Heart left ventricle (tissue), 16 donors: ENCODE measurements around the gene ABCC1. TPM values are rescaled to one million over a fixed set of nuclear protein-coding genes. Genes with fewer than 3 reads are reported as not detected.

ENCODE experiments used
- ATAC-seq, 4 donors: fragments of 200-7000 bp; cut with Tn5 transposase; one replicate each; pipeline ENCODE4 v1.9.1; 2020 to 2022; ENCODE audit warnings: moderate library complexity in 4 of 4, mild to moderate bottlenecking in 3 of 4, moderate number of reproducible peaks in 1 of 4
- DNase-seq, 5 donors: peaks; one replicate each; pipeline ENCODE4 v3.0.0-alpha.2; 2020
- H3K27ac ChIP-seq, 12 donors: fragments of 200-600 bp; sonication (generic) in 4 of 12; one replicate each; pipeline versions ENCODE4 v1.5.0 to v1.8.0; 2016 to 2022; ENCODE audit warnings: mild to moderate bottlenecking in 2 of 12
- H3K27me3 ChIP-seq, 9 donors: fragments of 200-600 bp; sonication (generic) in 2 of 9; one replicate each; pipeline versions ENCODE4 v1.5.1 to v1.8.0; 2016 to 2022; ENCODE audit warnings: mild to moderate bottlenecking in 3 of 9
- H3K36me3 ChIP-seq, 9 donors: fragments of 200-600 bp; sonication (generic) in 2 of 9; one replicate each; pipeline versions ENCODE4 v1.5.0 to v1.8.0; 2018 to 2022; ENCODE audit warnings: mild to moderate bottlenecking in 2 of 9
- H3K4me1 ChIP-seq, 12 donors: fragments of 200-600 bp; sonication (generic) in 4 of 12; one replicate each; pipeline versions ENCODE4 v1.5.0 to v1.8.0; 2016 to 2022; ENCODE audit warnings: mild to moderate bottlenecking in 3 of 12
- H3K4me3 ChIP-seq, 12 donors: fragments of 200-600 bp; sonication (generic) in 4 of 12; one replicate each; pipeline versions ENCODE4 v1.5.0 to v1.8.0; 2017 to 2022; ENCODE audit warnings: mild to moderate bottlenecking in 9 of 12, moderate library complexity in 4 of 12
- H3K9me3 ChIP-seq, 12 donors: fragments of 200-600 bp; sonication (generic) in 4 of 12; one replicate each; pipeline versions ENCODE4 v1.5.0 to v1.8.0; 2016 to 2022; ENCODE audit warnings: mild to moderate bottlenecking in 1 of 12
- POLR2A ChIP-seq, 2 donors: fragments of 450-650 bp; IDR thresholded peaks; one replicate each; pipeline ENCODE4 v1.6.1; 2017; ENCODE audit warnings: antibody characterized with exemption in 2 of 2, mild to moderate bottlenecking in 2 of 2, moderate library complexity in 2 of 2
- WGBS, 4 donors: extraction: QIAGEN DNeasy Blood & Tissue Kit in 2 of 4; methylation state at CpG; one replicate each; pipeline versions ENCODE4 v1.1.5 to v1.1.7; 2013 to 2018; 5-methylcytosine and 5-hydroxymethylcytosine counted together
- intact Hi-C, 10 donors: fragments of 100-400 bp; cut with DNase I; formaldehyde crosslinking; loops; one replicate each; pipeline versions ENCODE4 v1.11.1 to v1.14.2; 2022
- polyA plus RNA-seq, 2 donors: library from polyadenylated mRNA; stranded (reverse); fragments of 200-250 nt; gene quantifications; one replicate each; pipeline ENCODE4 v1.2.3, GENCODE V29; 2013
- total RNA-seq, 9 donors: library from RNA; depleted of rRNA in 2 of 9; stranded (reverse); fragments of >200 nt in 2 of 9; fragmentation: NEBNext Ultra II Directional in 3 of 9; extraction: Animal tissue kit (Norgen Biotek cat#: 25700) in 3 of 9; gene quantifications; one replicate each; pipeline versions ENCODE4 v1.1.0 to v1.2.4, GENCODE V29; 2016 to 2023
- TF ChIP-seq, protein P1 (sequence below), 12 donors: fragments of 200-600 bp; sonication (generic) in 4 of 12; IDR thresholded peaks; one replicate each; pipeline versions ENCODE4 v1.5.0 to v1.8.0; 2018 to 2022; ENCODE audit warnings: antibody characterized with exemption in 12 of 12, mild to moderate bottlenecking in 5 of 12
- donor health status: ischemic (EF 13 %, LVEDD 7.1; RV severe dilation, severe dysfunction).
- donor health status: healthy with polysubstance abuse.
- donor health status: DM: no; HTN: yes; CAD: no.
- donor health status: DM: no; HTN: no; CAD: no.
- donor health status: ischemic (EF 25% LVEDD 6.9; RV normal size, moderate dysfunction).
- donor health status: ischemic (EF 25% LVEDD 5.7; RV mildly dilated, moderate dysfunction).
- donor health status: healthy.
- donor health status: DM: yes; HTN: yes; CAD: no.
- donor health status: ischemic (EF 35%, LVEDD 5.7; RV mildly dilated, moderate dysfunction).
- donor health status: nonischemic (EF 11% LVEDD 7.7; RV severe dilation, severe dysfunction).
- donor health status: DM: yes; HTN: yes; CAD: no.
- donor health status: PGD.
- donor health status: ischemic (EF 29% LVEDD 5.4; RV normal size, mild dysfunction).
- donor health status: nonischemic (EF 23%, LVEDD 6.1; RV moderate dilation, normal function).

ABCC1 gene
- total and polyA plus RNA-seq, 11 donors, result 8.1 to 28.0 (median 22.4) TPM

DNA sequence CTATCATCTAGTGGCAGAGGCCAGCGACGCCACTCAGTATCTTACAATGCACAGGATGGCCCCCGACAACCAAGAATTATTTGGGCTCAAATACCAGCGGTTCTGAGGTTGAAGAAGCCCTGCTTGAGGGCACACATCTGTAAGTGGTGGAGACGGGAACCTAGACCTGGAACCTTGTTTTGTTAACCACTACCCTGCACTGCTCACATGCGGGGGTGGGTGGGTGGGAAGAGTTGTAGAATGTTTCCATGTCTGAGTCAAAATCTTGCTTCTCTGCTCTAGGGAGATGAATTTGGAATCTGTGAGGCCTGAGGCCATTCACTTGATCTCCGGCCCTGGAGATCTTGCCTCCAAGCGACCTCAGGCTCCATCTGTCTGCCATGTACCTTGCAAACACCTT, 44.1 kb downstream of the ABCC1 start:
- peaks cover 0 to 3% (median 0%) of the 10 kb centered on the region in 9 donors for H3K36me3 ChIP-seq
- no peak for DNase-seq
- H3K9me3 ChIP-seq, result no peaks in the 10 kb centered on the region
- H3K4me3 ChIP-seq, result no peak overlapping the region
- TF ChIP-seq, protein P1, sequence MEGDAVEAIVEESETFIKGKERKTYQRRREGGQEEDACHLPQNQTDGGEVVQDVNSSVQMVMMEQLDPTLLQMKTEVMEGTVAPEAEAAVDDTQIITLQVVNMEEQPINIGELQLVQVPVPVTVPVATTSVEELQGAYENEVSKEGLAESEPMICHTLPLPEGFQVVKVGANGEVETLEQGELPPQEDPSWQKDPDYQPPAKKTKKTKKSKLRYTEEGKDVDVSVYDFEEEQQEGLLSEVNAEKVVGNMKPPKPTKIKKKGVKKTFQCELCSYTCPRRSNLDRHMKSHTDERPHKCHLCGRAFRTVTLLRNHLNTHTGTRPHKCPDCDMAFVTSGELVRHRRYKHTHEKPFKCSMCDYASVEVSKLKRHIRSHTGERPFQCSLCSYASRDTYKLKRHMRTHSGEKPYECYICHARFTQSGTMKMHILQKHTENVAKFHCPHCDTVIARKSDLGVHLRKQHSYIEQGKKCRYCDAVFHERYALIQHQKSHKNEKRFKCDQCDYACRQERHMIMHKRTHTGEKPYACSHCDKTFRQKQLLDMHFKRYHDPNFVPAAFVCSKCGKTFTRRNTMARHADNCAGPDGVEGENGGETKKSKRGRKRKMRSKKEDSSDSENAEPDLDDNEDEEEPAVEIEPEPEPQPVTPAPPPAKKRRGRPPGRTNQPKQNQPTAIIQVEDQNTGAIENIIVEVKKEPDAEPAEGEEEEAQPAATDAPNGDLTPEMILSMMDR (IDR thresholded peaks at IDR 0.05), result no peak
- TF ChIP-seq POLR2A (IDR thresholded peaks at IDR 0.05), result no peak
- H3K4me1 ChIP-seq, result peaks cover 3 to 60% (median 41%) of the 10 kb centered on the region in 12 donors
- intact Hi-C loops, result no loop called here
- WGBS, 4 donors, result 84 to 98% (median 92%) methylated on average over 7 to 8 of the region's 8 CpGs
- H3K27ac ChIP-seq, result peak overlapping the region in 9 of 12 donors; percentile 37 to 67 (median 53)
- no peaks in the 10 kb centered on the region for H3K27me3 ChIP-seq
- ATAC-seq, result no peak

DNA sequence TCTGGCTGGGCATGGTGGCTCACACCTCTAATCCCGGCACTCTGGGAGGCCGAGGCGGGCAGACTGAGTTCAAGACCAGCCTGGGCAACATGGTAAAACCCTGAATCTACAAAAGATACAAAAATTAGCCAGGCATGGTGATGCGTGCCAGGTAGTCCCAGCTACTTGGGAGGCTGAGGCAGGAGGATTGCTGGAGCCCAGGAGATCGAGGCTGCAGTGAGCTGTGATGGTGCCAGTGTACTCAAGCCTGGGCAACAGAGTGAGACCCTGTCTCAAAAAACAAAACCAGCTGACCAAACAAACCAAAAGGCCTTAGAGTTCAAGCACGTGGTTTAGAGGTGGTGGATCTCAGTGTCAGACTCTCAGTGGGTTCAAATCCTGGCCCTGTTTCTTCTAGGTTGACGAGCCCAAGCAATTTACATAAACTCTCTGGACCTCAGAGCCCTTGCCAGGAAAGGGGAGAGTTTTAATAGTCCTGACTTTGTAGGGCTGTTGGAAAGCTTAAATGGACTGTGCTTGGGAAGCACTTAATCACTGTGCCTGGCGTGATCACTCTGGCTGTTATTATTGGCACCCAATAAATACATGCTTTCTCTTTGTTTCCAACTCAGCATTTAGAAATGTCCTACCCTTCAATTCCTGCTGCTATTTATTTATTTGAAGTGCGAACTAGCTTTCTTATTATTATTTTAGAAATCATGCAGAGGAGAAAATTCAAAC, 44.7 kb downstream of the ABCC1 start:
- WGBS, 4 donors, result 62 to 78% (median 68%) methylated on average over 9 of the region's 9 CpGs
- ATAC-seq (peak; percentile 41 to 71 (median 63)), DNase-seq (peak in 2 of 5 donors; percentile 21 to 42)
- intact Hi-C loops, result loop anchor here in 1 of 10 donors (2.0 kb wide), 1 partner anchor 21 kb away; no protein-coding TSS in a partner anchor
- Histone ChIP-seq H3K4me3 (no peak overlapping the region), H3K4me1 (peaks cover 3 to 60% (median 44%) of the 10 kb centered on the region in 12 donors), H3K36me3 (peaks cover 0 to 3% (median 0%) of the 10 kb centered on the region in 9 donors), H3K27ac (peak overlapping the region in 11 of 12 donors; percentile 6 to 67 (median 44)), H3K27me3 (no peaks in the 10 kb centered on the region), H3K9me3 (no peaks in the 10 kb centered on the region)
- TF ChIP-seq, protein P1 (IDR thresholded peaks at IDR 0.05), result no peak
- no peak for TF ChIP-seq POLR2A (IDR thresholded peaks at IDR 0.05)

DNA sequence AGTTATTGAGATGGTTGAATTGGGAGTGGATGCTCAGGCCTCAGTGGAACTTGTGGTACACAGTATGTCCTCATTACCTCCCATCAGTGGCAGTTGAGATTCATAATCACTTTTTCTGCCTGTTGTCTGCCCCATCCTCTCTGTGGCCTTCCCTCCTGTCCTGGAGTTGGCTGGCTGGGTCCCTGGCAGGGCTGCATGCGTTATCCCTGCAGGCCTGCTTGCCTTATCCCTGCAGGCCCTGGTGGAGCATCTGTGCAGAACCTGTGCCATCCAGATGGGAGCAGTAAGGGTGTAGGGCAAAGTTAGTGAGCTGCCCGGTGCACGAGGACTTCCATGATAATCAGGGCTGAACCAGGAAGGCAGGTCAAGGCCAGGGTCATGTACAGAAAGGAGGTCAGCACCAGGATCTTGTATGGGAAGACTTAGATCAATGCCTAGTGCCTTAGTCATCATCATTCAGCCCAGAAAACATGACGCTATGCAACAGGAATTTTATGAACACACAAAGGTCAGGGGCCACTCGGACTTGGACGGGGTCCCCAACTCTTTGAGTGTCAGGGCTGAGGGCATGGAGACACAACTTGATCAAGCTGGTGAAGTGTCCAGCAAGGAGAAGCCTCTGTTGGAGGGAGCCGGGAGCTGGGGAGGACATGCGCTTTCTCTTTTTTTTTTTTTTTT, 47.2 kb downstream of the ABCC1 start:
- intact Hi-C loops, result loop anchor here in 2 of 10 donors (5.0 kb wide), 2 partner anchors 34 to 39 kb away; no protein-coding TSS in a partner anchor
- Histone ChIP-seq H3K36me3 (peaks cover 0 to 3% (median 0%) of the 10 kb centered on the region in 9 donors), H3K4me1 (peaks cover 3 to 68% (median 47%) of the 10 kb centered on the region in 12 donors), H3K27me3 (no peaks in the 10 kb centered on the region), H3K4me3 (no peak overlapping the region), H3K27ac (peak overlapping the region in 4 of 12 donors; percentile 32 to 71 (median 56)), H3K9me3 (no peaks in the 10 kb centered on the region)
- peak in 2 of 5 donors; percentile 11 to 65 for DNase-seq
- no peak for TF ChIP-seq POLR2A (IDR thresholded peaks at IDR 0.05)
- TF ChIP-seq, protein P1 (IDR thresholded peaks at IDR 0.05), result no peak
- WGBS, 4 donors, result 52 to 73% (median 57%) methylated on average over 8 of the region's 8 CpGs
- ATAC-seq, result peak in 3 of 4 donors; percentile 34 to 49 (median 36)

DNA sequence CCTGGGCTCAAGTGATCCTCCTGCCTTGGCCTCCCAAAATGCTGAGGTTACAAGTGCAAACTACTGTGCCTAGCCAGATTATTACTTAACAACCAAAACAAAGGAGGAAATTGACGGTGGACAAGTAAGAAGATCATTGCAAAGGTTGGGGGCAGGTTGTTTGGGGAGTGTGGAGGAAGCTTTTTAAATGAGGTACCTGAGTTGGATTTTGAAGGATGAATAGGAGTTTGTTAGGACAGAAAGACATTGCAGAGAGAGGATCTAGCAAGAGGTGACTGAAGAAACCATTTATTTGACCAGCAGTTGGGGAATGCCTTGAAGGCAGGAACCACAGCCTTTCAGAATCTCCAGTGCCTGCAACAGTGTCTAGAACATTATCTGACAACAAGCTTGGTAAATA, 51.3 kb downstream of the ABCC1 start:
- Histone ChIP-seq H3K36me3 (no peaks in the 10 kb centered on the region), H3K4me3 (no peak overlapping the region), H3K27me3 (no peaks in the 10 kb centered on the region), H3K9me3 (no peaks in the 10 kb centered on the region), H3K27ac (no peak overlapping the region), H3K4me1 (peaks cover 0 to 47% (median 35%) of the 10 kb centered on the region in 12 donors)
- TF ChIP-seq POLR2A (IDR thresholded peaks at IDR 0.05), result no peak
- TF ChIP-seq, protein P1 (IDR thresholded peaks at IDR 0.05), result no peak
- intact Hi-C loops, result no loop called here
- ATAC-seq (no peak), DNase-seq (no peak)
- WGBS, 4 donors, result 79 to 90% (median 87%) methylated on average over 1 of the region's 1 CpG
